ENCODE measurements around the gene C11orf97.
"Not testable (repeated sequence)": the region's sequence is repeated elsewhere in the genome, so short reads cannot be mapped to it uniquely, and the experiment has no call there.

C11orf97 gene

GRCh38 chr11:94511932-94512781, at the start of gene C11orf97:
Gene C11orf97, plus strand, starts transcription at chr11:94512461. Its CDS starts 68 bp downstream, at chr11:94512529.
- no peak for DNase-seq

GRCh38 chr11:94469416-94469815, 42.8 kb upstream of the C11orf97 start:
- DNase-seq: no peak

GRCh38 chr11:94472916-94473799, 39.1 kb upstream of the C11orf97 start:
- no peak for DNase-seq

GRCh38 chr11:94477624-94478023, 34.6 kb upstream of the C11orf97 start:
- DNase-seq: no peak

- no peak for DNase-seq
Observed at GRCh38 chr11:94481342-94481741, 30.9 kb upstream of the C11orf97 start.

GRCh38 chr11:94486068-94486467, 26.2 kb upstream of the C11orf97 start:
- no peak for DNase-seq

GRCh38 chr11:94493281-94494125, 18.8 kb upstream of the C11orf97 start, which contains the start of the genes ANKRD49 and MRE11:
Gene ANKRD49, plus strand, starts transcription at chr11:94493984. Its CDS starts 2,710 bp downstream, at chr11:94496694.
Gene MRE11, minus strand, starts transcription at chr11:94493844. Its CDS starts 1,043 bp downstream, at chr11:94492801.
- DNase-seq: peak; percentile 98

GRCh38 chr11:94494126-94494680, 18.1 kb upstream of the C11orf97 start:
- DNase-seq: no peak

GRCh38 chr11:94500181-94500580, 12.1 kb upstream of the C11orf97 start:
- DNase-seq: no peak

GRCh38 chr11:94501522-94501921, 10.7 kb upstream of the C11orf97 start:
- DNase-seq: no peak

- DNase-seq: peak; percentile 55
Observed at GRCh38 chr11:94504689-94505293, 7.5 kb upstream of the C11orf97 start.

- not testable (repeated sequence) for DNase-seq
Observed at GRCh38 chr11:94506513-94506912, 5.7 kb upstream of the C11orf97 start.

- no peak for DNase-seq
Observed at GRCh38 chr11:94507485-94507884, 4.8 kb upstream of the C11orf97 start.

GRCh38 chr11:94513091-94513490, 830 bp downstream of the C11orf97 start:
- peak; percentile 94 for DNase-seq

- no peak for DNase-seq
Observed at GRCh38 chr11:94515398-94515797, 3.1 kb downstream of the C11orf97 start.

- no peak for DNase-seq
Observed at GRCh38 chr11:94516725-94517124, 4.5 kb downstream of the C11orf97 start.

- DNase-seq: no peak
Observed at GRCh38 chr11:94518300-94518699, 6.0 kb downstream of the C11orf97 start.

- peak; percentile 51 for DNase-seq
Observed at GRCh38 chr11:94519478-94520084, 7.3 kb downstream of the C11orf97 start.

GRCh38 chr11:94521684-94522083, 9.4 kb downstream of the C11orf97 start:
- no peak for DNase-seq

GRCh38 chr11:94524341-94524740, 12.1 kb downstream of the C11orf97 start:
- DNase-seq: no peak

All from NCI-H1105 treated with DMSO at 0.1 percent for 48 hours (cell line).